Neural crest cell (in vitro differentiated cells): ENCODE data around the gene SHISA9. TPM values are rescaled to one million over a fixed set of nuclear protein-coding genes. Genes with fewer than 3 reads are reported as not detected.
A peak's percentile ranks its signal among the peaks of the same experiment; 100 is the strongest.
"Not testable (repeated sequence)": the region's sequence is repeated elsewhere in the genome, so short reads cannot be mapped to it uniquely, and the experiment has no call there.

Experiments used
- DNase-seq: peaks from one replicate; pipeline ENCODE4 v3.0.0; 2021; ENCODE audit warnings: low read depth, mixed read lengths, low spot score
- H3K27ac Mint-ChIP-seq: one replicate; pipeline ENCODE4 v1.8.0; 2021; ENCODE audit warnings: mild to moderate bottlenecking, mixed read lengths; ENCODE audit not compliant: unreplicated experiment
- H3K27me3 Mint-ChIP-seq: 2 replicates; pipeline ENCODE4 v1.8.0; 2021; ENCODE audit warnings: low read depth, mild to moderate bottlenecking, mixed read lengths
- H3K36me3 Mint-ChIP-seq: 2 replicates; pipeline ENCODE4 v1.8.0; 2021; ENCODE audit warnings: low read depth, mild to moderate bottlenecking, mixed read lengths
- H3K4me1 Mint-ChIP-seq: 2 replicates; pipeline ENCODE4 v1.8.0; 2021; ENCODE audit warnings: mixed read lengths
- H3K4me3 Mint-ChIP-seq: one replicate; pipeline ENCODE4 v1.8.0; 2021; ENCODE audit warnings: mild to moderate bottlenecking, mixed read lengths
- H3K9me3 Mint-ChIP-seq: 2 replicates; pipeline ENCODE4 v1.8.0; 2021; ENCODE audit warnings: mixed read lengths
- CTCF ChIP-seq: fragments of 200-600 bp; sonication (generic); conservative IDR thresholded peaks from 2 replicates; pipeline ENCODE4 v1.5.0; 2021; ENCODE audit warnings: antibody characterized with exemption, mild to moderate bottlenecking
- long read RNA-seq: library from polyadenylated mRNA; unstranded; transcript quantifications from one replicate; pipeline ENCODE4 v2.0.0, GENCODE V29; 2020
- total RNA-seq: library from RNA; stranded (reverse); gene quantifications from 2 replicates; pipeline ENCODE4 v1.2.1, GENCODE V29; 2021

SHISA9 gene
- 0.75 and 1.3 TPM in 2 replicates for total RNA-seq
- long read RNA-seq = 0 reads

GRCh38 chr16:12901597-12902461 is at the start of gene SHISA9:
Gene SHISA9 (plus strand): TSS chr16:12901598.
- peak; percentile 3 for DNase-seq
- H3K4me1 Mint-ChIP-seq = no peaks in the 10 kb centered on the region
- no peak within 1 kb of the TSS for H3K27ac Mint-ChIP-seq

DNA sequence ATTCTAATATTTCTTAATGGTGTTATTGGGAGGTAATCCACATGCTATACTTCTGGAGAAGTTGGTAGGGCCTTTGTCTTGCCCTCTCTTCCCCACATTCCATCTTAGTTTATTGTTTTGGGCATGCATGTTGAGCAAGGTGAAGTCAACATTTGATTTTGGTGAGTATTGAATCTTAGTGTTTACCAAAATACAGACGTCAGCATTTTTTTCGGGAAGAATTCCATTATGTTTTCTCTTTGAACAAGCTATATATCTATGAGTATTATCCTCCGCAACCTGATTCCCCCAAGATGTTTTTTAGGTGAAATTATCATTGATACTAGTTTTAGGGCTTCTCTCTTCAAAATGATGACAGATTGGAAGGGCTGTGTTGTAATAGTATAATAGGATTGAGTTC is 47.4 kb upstream of the SHISA9 start:
- DNase-seq = no peak
- H3K4me1 Mint-ChIP-seq = no peaks in the 10 kb centered on the region
- no peaks in the 10 kb centered on the region for H3K36me3 Mint-ChIP-seq
- H3K4me3 Mint-ChIP-seq = no peak overlapping the region
- H3K9me3 Mint-ChIP-seq = peaks cover 3% of the 10 kb centered on the region
- TF ChIP-seq CTCF = no peak
- H3K27me3 Mint-ChIP-seq = peaks cover 4% of the 10 kb centered on the region
- H3K27ac Mint-ChIP-seq = no peak overlapping the region

More at GRCh38 chr16:12901597-12902461, at the start of gene SHISA9:
- Mint-ChIP-seq H3K36me3 (no peaks in the 10 kb centered on the region), H3K27me3 (peaks cover 91% of the 10 kb centered on the region), H3K4me3 (peak within 1 kb of the TSS; percentile 81), H3K9me3 (no peaks in the 10 kb centered on the region)
- TF ChIP-seq CTCF = no peak

DNA sequence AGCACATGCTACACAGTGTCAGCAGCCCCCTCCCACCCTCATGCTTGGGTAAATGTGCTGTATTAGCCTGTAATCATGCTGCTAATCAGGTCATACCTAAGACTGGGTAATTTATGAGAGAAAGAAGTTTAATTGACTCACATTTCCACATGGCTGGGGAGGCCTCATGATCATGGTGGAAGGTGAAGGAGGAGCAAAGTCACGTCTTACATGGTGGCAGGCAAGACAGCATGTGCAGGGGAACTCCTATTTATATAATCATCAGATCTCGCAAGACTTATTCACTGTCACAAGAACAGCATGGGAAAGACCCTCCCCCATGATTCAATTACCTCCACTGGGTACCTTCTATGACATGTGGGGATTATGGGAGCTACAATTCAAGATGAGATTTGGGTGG is 44.0 kb upstream of the SHISA9 start:
- H3K4me1 Mint-ChIP-seq, H3K27ac Mint-ChIP-seq, DNase-seq, H3K27me3 Mint-ChIP-seq, H3K9me3 Mint-ChIP-seq, H3K36me3 Mint-ChIP-seq, H3K4me3 Mint-ChIP-seq: not testable (repeated sequence)

GRCh38 chr16:12862327-12862726 is 39.1 kb upstream of the SHISA9 start:
- H3K27ac Mint-ChIP-seq = no peak overlapping the region
- H3K36me3 Mint-ChIP-seq = no peaks in the 10 kb centered on the region
- no peak for DNase-seq
- no peak for TF ChIP-seq CTCF
- H3K4me3 Mint-ChIP-seq = no peak overlapping the region
- no peaks in the 10 kb centered on the region for H3K4me1 Mint-ChIP-seq
- H3K9me3 Mint-ChIP-seq = no peaks in the 10 kb centered on the region
- H3K27me3 Mint-ChIP-seq = peaks cover 11% of the 10 kb centered on the region

DNA sequence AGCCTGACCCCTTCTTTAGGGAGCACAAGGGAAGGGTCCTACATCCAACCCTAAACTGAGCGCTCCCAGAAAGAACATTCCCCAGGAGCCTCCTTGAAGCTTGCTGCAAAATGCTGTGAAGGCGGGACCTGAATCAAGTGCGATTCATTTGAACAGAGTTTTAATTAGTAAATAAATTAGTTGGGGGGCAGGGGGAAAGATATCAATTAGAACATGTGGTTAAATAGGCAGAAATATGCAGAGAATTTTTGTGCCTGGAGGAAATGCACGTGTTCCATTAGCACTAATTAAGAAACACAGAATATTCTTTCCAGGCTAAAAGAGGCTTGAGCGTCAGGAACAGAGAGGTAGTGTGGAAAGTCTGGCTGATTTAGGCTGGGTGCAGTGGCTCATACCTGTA is 38.5 kb upstream of the SHISA9 start:
- DNase-seq = no peak
- no peak overlapping the region for H3K27ac Mint-ChIP-seq

More for the DNA sequence above, 38.5 kb upstream of the SHISA9 start:
- Mint-ChIP-seq H3K36me3 (no peaks in the 10 kb centered on the region), H3K27me3 (peaks cover 11% of the 10 kb centered on the region), H3K4me1 (no peaks in the 10 kb centered on the region), H3K4me3 (no peak overlapping the region), H3K9me3 (no peaks in the 10 kb centered on the region)
- TF ChIP-seq CTCF = no peak
